Measurements from ENCODE around the gene GPR146. TPM values are rescaled to one million over a fixed set of nuclear protein-coding genes. Genes with fewer than 3 reads are reported as not detected.
A peak's percentile ranks its signal among the peaks of the same experiment; 100 is the strongest.

Gene GPR146
- total RNA-seq, 2 experiments from 2014 or later: 5.6 to 8.5 TPM

DNA sequence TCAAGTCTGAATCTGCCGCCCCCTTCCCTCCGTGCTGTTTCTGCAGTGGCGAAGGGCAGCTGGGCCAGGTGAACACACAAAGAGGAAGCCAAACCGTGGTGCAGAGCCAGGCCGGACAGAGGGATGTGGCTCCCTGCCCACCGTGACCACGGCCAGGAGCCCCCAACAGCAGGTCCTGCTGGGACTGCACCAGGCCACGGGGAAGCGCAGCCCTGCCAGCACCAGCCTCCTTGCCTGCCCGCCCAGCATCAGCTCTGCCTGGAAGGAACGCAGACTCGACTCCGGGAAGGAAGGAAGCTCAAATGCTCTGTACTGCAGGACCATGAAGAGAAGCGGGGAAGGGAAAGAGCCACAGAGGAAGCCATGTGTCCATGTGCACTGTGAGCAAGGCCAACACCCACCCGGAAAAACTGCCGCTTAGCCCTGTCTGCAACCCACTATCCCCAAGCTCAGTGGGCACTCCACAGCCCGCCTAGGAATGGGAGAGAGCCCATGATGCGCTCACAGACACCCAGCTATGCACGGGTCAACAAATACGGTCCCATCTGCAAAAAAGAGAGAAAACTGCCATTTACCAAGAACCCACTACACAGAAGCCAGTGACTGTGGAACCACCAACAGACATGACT, 62.6 kb downstream of the GPR146 start:
- CTCF ChIA-PET: no interaction called here
- no peak overlapping the region for H3K4me3 Mint-ChIP-seq
- H3K9me3 Mint-ChIP-seq: no peaks in the 10 kb centered on the region
- intact Hi-C loops (cut with micrococcal nuclease): no loop called here
- H3K27ac Mint-ChIP-seq: no peak overlapping the region
- DNase-seq (no peak), ATAC-seq (no peak)
- POLR2A ChIA-PET: interaction anchor here (0.9 kb wide), 1 partner anchor 35 kb away, joined by 3 read pairs; no protein-coding TSS in a partner anchor
- TF ChIP-seq, protein P1, sequence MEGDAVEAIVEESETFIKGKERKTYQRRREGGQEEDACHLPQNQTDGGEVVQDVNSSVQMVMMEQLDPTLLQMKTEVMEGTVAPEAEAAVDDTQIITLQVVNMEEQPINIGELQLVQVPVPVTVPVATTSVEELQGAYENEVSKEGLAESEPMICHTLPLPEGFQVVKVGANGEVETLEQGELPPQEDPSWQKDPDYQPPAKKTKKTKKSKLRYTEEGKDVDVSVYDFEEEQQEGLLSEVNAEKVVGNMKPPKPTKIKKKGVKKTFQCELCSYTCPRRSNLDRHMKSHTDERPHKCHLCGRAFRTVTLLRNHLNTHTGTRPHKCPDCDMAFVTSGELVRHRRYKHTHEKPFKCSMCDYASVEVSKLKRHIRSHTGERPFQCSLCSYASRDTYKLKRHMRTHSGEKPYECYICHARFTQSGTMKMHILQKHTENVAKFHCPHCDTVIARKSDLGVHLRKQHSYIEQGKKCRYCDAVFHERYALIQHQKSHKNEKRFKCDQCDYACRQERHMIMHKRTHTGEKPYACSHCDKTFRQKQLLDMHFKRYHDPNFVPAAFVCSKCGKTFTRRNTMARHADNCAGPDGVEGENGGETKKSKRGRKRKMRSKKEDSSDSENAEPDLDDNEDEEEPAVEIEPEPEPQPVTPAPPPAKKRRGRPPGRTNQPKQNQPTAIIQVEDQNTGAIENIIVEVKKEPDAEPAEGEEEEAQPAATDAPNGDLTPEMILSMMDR (IDR thresholded peaks at IDR 0.05): no peak
- no peaks in the 10 kb centered on the region for H3K36me3 Mint-ChIP-seq (ENCODE audit: low read depth)
- peaks cover 20% of the 10 kb centered on the region for H3K4me1 Mint-ChIP-seq (ENCODE audit: low read depth)
- no peaks in the 10 kb centered on the region for H3K27me3 Mint-ChIP-seq

DNA sequence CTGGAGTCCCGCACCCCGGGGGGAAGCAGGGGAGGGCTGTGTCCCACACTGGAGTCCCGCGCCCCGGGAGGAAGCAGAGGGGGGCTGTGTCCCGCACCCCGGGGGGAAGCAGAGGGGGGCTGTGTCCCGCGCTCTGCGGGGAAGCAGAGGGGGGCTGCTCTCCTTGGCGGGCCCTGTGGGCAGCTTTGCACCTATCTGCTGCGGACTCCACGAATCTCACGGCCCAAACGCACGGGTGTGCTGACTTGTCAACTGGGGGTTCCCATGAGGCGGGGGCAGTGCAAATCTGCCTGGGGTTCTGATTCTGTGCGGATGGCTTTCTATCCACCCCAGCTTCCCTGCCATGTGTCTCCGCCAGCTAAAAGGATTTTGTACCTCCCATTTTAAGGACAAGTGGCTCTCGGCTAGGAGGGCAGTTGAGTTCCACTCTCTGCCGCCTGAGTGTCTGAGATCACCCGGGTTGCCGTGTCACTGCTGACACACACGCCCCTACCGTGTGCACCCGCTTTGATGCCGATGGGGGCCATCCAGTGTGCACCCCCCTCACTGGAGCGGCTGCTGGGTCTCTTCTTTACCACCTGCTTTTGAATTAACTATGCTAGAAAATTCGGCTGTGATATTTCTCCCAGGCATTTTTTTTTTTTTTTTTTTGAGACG, 64.0 kb downstream of the GPR146 start:
- intact Hi-C loops (cut with micrococcal nuclease): no loop called here
- Mint-ChIP-seq H3K4me3 (no peak overlapping the region), H3K27me3 (no peaks in the 10 kb centered on the region), H3K36me3 (ENCODE audit: low read depth) (no peaks in the 10 kb centered on the region), H3K4me1 (ENCODE audit: low read depth) (peaks cover 16% of the 10 kb centered on the region), H3K27ac (no peak overlapping the region), H3K9me3 (no peaks in the 10 kb centered on the region)
- ATAC-seq (no peak), DNase-seq (no peak)
- CTCF ChIA-PET: no interaction called here
- TF ChIP-seq, protein P1 (IDR thresholded peaks at IDR 0.05): no peak
- POLR2A ChIA-PET: no interaction called here

Small RNAs within 50 kb of the gene (microRNA-seq; reads per million reads assigned to microRNA genes)
- gene MIR339 (ENCODE audit: borderline microRNAs expressed, borderline replicate concordance): 783 reads per million, percentile 86 among the genes with 10 or more reads in this experiment

Other genes with a start within 250 kb of the GPR146 start
- 10 to 100 TPM; 71.3 to 71.6 TPM for gene SUN1, start 212.1 kb upstream of the GPR146 start, total RNA-seq
- gene GET4, start 168.0 kb upstream of the GPR146 start, total RNA-seq: 10 to 100 TPM; 20.6 to 31.9 TPM
- 10 to 100 TPM; 34.6 to 40.9 TPM for gene ADAP1, start 89.9 kb upstream of the GPR146 start, total RNA-seq
- gene COX19, start 69.0 kb upstream of the GPR146 start, total RNA-seq: 10 to 100 TPM; 15.5 to 18.0 TPM
- gene CYP2W1, start 61.4 kb upstream of the GPR146 start, total RNA-seq: not detected
- under 1 TPM; 0.16 to 0.18 TPM for gene GPER1, start 43.6 kb downstream of the GPR146 start, total RNA-seq
- gene ZFAND2A, start 115.7 kb downstream of the GPR146 start, total RNA-seq: 10 to 100 TPM; 22.1 to 23.5 TPM
- not detected for gene UNCX, start 188.3 kb downstream of the GPR146 start, total RNA-seq

Data from activated CD8-positive, alpha-beta T cell treated with anti-CD3 and anti-CD28 coated beads for 36 hours (primary cell).